NCI-H2227 (cell line): ENCODE results near the gene ACOT9.
"Not testable (repeated sequence)": the region's sequence is repeated elsewhere in the genome, so short reads cannot be mapped to it uniquely, and the experiment has no call there.

Experiments
- DNase-seq: peaks from one replicate; lab custom pipeline; 2025; ENCODE audit not compliant: unreplicated experiment; lab: John Stamatoyannopoulos, UW

The ACOT9 gene

DNA sequence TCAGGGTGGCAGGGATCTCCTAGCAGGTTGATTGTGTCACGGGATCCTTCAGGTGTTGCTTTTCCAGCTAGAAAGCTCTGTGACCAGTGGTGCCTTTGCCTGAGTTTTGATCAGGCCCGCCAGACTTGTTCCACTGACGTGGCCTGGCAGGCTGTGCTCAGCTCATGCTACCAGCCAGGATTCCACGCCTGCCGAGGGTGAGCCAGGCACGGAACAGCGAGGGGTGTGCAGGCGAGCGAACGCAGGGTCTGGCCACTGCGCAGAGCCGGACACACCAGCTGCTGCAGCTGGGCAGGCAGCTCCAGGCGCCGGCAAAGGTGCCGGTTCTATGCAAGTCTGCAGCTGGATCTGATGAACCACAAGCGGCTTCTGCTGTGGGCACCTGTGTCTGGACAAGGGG lies 22.8 kb upstream of the ACOT9 start:
- no peak for DNase-seq

DNA sequence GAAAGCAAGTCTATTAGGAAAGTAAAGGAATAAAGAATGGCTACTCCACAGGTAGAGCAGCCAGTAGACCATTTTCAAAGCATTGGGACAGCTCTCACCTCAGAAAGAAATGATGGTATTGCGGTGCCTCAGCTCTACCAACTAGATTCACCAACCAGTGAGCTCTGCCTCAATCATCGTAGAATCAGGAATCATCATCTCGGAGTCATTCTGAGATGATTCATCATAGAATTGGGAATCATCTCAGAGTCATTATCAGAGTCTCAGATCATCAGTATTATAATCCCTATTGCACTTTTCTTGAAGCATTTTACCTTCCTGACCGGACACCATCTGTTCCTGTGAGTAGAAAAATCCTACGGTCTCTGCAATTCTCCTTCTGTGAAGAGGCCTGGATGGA lies 22.4 kb upstream of the ACOT9 start:
- no peak for DNase-seq

DNA sequence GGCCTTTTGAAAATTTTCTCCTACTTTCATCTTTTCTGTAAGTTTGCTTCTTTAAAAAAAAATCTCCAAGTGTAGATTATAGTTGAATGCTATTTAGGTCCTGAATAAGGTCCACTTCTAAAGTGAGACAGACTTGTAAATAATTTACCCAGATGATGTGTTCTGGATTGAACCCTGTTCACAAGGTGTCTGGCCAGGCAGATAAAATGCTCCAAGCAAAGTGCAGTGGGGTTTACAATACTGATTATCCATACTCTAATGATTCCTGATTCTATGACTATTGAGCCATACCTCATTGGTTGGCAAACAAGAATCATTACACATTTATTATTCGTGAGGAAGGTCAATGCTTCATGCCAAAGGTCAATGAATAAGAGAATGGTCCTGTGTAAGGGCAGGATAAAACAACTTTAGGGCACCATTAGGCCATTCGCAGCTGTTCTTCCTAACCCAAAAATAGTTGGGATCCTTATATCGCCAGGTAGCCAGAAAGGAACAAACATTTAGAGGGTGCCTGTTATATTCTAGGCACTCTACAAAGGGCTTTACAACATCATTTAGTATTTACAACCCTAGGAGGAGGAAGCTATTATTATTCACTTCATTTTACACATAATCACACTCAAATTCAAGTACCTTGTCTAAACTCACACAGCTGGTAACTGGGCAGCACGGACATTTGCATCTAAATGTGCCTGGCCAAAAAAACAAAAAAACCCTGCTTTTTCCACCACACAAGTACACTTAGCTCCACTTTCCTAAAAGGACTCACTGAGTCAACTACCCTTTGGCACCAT lies 21.3 kb upstream of the ACOT9 start:
- no peak for DNase-seq

DNA sequence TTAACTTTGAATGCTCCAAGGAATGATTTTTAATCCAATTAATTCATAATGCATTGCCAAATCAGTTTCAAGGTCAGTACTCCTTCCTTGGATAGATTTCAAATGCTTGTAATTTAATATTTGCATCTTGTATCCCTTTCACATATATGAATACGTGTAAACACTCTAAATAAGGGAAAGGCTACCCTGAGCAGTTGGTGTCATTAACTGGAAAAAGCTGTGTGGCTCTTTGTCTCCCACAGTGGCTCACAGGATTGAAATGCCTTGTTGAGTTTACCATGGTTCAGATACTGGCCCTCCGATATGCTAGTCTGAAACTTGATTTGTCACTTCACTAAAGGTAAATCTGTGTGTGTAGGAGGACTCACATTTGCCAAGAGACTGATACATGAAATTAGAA lies 16.7 kb upstream of the ACOT9 start:
- no peak for DNase-seq

DNA sequence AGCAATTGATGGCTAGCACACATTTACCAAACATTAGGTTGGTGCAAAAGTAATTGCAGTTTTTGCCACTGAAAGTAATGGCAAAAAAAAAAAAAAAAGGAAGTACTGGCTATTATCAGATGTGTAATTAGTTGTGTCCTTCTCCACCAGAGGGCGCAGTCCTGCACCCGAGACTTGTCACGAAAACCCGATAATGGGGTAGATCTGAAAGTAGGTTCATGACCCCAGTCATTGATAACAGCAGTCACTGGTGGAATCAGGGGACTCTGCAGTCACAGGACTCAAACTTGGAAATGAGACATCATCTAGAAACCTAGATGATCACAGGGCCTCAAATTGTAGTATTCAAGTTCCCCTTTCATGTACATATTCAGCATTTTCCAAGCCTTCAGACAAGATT lies 13.1 kb upstream of the ACOT9 start:
- peak; percentile 76 for DNase-seq

DNA sequence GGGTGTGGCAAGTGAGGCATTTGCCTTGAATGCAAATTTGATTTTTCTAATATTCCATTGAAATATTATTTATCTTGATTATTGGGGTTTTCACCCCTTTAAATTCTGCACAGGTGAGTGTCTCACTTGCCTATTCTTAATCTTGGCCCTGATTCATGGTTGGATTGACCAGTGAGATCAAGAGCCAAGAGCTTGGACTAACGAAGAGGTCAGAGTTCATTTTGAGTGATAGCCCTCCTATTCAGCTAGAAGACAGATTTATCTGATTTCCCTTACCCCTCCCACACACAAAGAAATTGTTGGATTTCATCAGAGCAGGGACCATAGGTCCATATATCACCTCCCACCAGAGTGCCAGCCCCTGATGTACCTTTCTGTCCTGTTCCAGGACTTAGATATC lies 11.6 kb upstream of the ACOT9 start:
- no peak for DNase-seq

DNA sequence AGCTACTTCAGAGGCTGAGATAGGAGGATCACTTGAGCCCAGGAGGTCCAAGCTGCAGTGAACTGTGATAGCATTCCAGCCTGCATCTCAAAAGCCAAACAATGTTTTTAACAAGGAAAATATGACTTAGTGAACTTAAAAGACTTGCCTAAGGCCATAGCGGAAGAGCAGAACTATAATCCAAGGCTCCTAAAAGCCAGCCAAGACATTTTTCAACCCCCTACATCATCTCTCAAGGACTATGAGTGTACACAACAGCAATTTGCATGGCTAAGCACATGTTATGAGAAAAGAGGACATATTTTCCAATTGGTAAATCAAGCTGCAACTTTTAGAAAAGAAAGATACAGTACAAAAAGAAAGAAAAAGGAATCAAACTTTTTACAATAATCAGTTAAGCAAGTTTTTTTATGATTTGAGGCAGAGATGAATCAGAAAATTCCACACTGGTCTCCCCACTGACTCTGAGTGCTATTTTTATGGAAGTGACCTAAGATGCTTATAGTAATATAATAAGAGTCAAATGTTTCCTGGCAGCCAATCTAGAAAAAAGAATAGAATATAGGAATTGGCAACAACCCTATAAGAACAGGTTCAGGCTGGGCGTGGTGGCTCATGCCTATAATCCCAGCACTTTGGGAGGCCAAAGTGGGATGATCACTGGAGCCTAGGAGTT lies 9.8 kb upstream of the ACOT9 start:
- DNase-seq = no peak

DNA sequence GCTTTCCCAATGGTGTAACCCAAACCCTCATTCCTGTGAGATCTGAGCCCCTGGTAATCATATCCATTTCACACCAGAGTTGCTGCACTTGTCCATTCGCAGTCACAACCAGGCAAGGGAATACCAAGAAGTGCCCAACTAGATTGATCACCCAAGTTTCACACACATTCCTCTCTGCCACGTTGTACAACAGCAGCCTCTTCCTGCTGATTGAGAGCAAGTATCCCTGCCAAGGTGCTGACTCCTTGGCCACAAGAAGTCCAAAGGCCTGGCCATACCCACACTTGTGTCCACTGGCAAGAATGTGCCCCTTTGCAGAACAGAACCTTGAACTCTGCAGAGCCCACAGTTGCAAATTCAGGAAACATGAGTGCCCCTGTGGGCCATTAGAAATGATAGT lies 6.5 kb upstream of the ACOT9 start:
- no peak for DNase-seq

DNA sequence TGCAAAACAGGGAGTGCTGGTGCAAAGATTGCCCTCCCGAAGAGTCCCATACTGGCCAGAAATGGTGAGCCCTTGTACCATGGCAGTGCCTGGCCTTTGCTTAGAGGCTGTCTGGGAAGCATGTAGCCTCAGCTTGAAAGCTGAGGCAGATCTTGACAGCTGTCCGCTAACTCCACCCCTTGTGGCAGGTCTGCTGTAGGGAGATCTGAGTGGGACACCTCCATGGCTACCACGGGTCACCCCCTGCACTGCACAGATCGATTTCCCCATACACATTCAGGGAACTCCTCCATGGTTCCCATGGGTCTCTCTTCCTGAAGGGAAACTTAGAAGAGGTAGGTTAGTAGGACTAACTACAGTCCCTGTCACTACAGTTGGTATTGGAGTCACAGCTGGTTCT lies 6.1 kb upstream of the ACOT9 start:
- no peak for DNase-seq

DNA sequence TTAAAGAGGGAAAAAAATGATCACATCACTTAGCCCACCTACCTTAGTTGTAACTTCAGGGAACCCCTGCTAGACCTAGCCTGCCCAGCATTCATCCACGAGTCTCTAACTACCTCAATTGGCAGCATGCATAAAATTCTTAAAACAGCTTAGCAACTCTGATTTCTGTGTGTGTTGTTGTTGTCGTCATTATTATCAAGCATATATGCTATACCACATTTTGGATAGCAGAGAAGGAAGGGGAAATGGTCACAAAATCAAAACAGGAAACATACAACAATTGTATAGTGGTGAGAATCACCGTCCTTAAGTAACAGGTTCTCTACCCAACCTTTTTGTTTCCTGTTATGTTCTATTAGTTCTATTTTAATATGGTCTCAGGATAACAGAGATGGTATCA lies 2.7 kb upstream of the ACOT9 start:
- DNase-seq = no peak

DNA sequence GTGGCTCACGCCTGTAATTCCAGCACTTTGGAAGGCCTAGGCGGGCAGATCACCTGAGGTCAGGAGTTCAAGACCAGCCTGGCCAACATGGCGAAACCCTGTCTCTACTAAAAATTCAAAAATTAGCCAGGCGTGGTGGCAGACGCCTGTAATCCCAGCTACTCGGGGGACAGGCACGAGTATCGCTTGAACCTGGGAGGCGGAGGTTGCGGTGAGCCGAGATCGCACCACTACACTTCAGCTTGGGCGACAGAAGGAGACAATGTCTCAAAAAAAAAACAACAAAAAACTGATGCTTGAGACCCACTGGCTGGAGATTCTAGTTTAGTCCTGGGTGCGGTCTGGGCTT lies 521 bp upstream of the ACOT9 start:
- DNase-seq = not testable (repeated sequence)

DNA sequence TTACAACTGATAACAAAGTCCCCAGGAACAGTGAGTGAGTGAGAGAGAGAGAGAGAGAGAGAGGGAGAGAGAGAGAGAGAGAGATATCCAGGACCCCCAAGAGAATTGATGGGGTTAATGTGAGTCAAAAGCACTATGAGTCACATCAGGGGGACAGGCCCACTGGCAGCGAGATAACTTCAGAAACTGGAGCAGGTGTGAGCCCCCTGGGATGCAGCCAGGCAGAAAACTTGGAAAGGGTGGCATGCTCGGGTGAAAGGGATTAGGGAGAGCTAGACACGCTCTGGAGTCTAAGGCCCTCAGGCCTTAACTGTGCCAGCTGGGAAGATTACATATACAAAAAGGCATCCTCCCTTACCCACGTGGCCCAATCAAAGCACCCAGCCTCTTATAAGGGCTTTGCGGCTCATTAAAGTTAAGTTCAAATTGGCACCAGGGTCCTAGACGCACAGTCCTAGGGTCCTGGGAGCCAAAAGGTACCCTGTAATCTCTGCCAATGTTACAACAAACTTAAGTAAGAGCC lies 841 bp downstream of the ACOT9 start:
- peak; percentile 27 for DNase-seq

DNA sequence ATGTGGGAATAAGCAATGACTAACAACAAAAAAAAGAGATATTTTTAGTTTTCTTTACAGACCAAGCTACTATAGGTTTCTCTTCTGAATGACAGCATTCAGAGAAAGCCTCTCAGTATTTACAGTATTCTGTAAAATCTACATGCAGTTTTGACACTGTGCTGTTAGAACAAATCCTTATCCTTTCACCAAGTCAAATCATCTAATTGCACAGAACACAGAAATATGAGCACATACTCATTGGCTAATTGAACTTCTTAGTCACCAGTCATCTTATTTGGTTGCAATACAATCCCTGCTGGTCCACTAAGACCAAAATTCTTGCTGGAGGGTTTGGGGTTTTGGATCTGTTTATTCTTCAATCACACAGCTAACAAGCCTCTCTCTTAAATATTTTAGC lies 5.7 kb downstream of the ACOT9 start:
- DNase-seq = no peak

DNA sequence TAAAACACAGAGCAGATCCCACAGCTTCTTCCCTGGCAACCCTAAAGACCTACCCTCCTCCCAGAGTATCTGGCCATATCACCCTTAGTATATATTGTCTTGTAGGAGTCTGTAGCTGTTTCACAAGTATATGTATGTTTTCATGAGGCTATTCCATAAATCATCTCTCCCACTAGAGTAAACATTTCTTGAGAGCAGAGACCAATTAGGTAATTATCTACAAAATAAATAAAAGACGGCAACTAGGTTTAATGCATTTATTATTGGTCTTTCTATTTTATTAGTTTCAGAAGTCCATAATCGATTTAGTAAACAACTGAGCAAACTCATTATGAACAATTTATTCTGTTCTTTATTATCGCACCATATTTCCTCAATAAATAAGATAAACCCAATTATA lies 7.0 kb downstream of the ACOT9 start:
- DNase-seq = no peak

DNA sequence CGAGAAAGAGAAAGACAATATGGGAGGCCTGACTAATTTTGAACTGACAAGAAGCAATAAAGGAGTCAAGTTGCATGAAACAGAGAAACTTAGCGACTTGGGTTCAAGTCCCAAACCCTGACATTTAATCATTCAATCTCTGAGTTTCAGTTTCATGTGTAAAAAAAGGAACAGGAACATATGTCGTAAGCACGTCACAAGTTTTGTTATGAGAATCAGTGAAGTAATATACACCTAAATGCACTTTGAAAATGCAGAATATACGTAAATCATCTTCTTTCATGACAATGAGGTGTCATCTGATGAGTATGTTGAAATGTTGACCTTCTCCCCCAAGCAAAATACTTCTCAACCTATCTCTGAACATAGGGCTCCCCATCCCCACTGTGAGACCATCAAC lies 10.4 kb downstream of the ACOT9 start:
- no peak for DNase-seq

DNA sequence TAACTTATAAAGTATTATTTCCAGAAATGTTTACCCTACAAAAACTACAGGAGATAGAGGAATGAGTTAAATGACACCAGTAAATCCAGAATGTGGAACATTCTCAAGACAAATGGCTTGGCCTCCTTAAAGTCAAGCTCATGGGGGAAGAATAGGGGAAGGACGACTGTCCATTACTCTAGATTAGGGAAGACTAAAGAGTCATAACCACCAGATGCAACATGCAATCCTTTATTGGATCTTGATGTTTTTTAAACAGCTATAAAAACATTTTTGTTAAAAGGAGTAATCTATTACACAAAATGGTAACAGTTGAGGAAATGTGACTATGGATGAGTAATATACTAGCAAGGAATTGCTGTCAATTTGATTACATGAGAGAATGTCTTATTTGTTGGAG lies 11.1 kb downstream of the ACOT9 start:
- DNase-seq = no peak

DNA sequence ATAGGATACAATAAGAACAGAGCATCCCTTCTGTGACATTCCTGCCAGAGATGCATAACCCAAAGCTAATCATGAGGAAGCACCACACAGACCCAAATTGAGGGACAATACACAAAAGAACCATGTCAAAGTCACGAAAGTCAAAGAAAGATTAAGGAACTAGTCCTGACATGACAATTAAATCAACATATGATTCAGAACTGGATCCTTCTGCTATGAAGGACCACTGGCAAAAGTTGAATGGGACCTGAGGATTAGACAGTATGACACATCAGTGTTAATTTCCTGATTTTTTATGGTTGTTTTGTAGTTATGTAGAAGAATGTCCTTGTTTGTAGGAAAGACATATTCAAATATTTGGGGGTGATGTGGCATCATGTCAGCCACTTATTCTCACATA lies 13.9 kb downstream of the ACOT9 start:
- no peak for DNase-seq

DNA sequence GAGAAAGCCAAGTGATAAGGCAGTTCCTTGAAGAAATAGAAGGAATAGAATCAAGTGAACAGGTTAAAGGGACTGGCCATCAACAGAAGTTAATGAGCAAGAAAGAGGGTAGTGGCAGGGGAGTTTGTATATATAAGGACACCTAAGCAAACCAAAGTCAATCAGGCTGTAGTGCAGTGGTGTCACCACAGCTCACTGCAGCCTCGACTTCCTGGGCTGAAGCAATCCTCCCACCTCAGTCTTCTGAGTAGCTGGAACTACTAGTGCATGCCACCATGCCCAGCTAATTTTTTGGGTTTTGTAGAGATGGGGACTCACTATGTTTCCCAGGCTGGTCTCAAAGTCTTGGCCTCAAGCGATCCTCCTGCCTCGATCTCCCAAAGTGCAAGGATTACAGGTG lies 15.9 kb downstream of the ACOT9 start:
- no peak for DNase-seq

DNA sequence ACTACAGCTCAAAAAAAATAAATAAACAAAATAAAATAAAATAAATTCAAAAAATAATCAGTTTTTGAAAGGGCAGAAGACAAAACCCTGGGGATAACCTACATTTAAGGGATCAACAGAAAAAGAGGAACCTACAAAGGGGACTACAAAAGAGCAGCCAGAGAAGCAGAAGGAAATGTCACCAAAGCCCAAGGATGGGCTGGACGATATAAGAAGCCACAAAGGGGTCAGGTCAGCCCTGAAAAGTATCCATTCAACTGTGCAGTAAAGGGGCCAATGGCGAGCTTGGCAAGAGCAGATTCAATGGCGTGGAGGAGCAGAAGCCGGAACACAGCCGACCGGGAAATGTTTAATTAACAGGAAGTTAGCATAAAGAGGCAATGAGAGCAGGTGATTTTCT lies 16.9 kb downstream of the ACOT9 start:
- no peak for DNase-seq

DNA sequence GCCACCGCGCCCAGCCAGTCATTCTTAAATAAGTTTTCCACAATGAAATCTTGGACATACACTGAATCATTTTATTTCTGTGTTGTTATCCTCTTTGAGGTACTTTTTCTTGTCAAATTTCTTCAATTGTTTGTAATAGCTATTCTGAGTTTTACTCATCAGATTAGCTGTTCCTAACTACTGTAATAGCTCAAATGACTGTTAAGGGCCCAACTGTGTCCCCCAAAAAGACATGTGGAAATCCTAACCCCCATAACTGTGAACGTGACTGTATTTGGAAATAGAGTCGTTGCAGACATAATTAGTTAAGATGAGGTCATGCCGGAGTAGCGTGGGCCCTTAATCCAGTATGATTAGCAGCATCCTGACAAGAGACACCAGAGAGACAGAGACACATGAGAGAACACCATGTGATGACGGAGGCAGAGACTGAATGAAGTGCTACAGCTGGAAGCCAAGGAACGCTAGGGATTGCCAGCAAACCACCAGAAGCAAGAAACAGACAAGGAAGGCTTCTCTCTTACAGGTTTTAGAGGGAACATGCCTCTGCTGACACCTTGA lies 22.9 kb downstream of the ACOT9 start:
- DNase-seq = no peak

DNA sequence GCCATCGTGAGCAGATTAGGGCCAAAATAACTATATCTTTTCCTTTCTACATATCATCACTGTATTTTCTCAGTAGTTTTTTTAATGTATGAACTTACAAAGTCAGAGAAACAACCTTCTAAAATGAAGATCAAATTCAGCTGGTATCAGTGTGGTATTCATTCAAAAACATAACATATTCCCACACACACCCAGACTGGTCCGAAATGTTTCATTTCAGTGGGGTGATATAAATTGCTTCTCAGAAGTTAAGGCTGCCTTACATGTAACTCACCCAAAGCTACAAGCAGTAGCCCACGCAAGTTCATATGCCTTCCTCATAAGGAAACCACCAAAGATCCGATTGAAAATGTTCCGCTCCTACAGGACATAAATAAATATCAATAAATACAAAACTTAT lies 37.8 kb downstream of the ACOT9 start:
- no peak for DNase-seq

DNA sequence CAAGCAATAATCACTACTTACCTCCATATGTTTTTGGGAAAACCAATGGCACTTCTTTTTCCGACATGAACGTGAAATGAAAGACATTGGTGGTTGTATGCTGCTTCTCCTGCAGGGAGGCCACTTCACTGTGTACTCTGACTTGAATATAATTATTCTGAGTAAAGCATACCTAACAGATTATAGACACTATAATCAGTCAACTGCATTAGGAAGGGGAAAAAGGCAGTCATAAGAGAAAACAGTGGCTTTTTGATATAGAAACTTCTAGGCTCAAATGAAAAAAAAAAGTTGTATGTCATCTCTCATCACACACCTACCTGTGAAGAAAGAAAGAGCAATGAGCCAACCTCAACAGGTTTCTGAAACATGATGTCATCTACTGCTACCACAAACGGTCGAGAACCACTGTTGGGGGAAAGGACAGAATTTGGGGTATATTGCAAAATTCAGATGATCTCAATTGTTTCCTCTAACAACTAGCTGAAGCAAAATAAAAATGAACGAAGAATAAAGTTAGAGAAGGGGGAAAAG lies 38.3 kb downstream of the ACOT9 start:
- DNase-seq = no peak
